K562 (cell line): ENCODE results near the gene GFAP. TPM values are rescaled to one million over a fixed set of nuclear protein-coding genes. Genes with fewer than 3 reads are reported as not detected.

ENCODE experiments used
- ATAC-seq: fragments of 200-7000 bp; cut with Tn5 transposase; 3 replicates; pipeline ENCODE4 v1.9.1; 2020; ENCODE audit warnings: moderate library complexity
- BruUV-seq: library from RNA; stranded (reverse); fragments of 400-500 nt; replicated peaks from 2 replicates; lab custom pipeline; 2021; lab: Mats Ljungman, UMichigan
- CTCF ChIA-PET: fragments of 300-600 bp; formaldehyde crosslinking; extraction: SDS; loops from one replicate; lab custom pipeline; 2021; ENCODE audit warnings: low intra/inter-chr PET ratio; lab: Yijun Ruan, JAX
- POLR2A ChIA-PET: fragments of 300-600, 350-650 bp; sonication (Branson Sonifier 250); formaldehyde crosslinking; extraction: SDS; loops from one replicate; lab custom pipeline; 2021; ENCODE audit warnings: antibody characterized with exemption, inconsistent platforms; lab: Yijun Ruan, JAX
- DNase-seq, 4 experiments: peaks; one replicate each; pipeline versions ENCODE4 v3.0.0 to v3.0.0-alpha.2; 2011 to 2018; ENCODE audit warnings: low spot score in 3 of 4, mixed read lengths in 3 of 4; ENCODE audit errors: extremely low read depth in 1 of 4
- FAIRE-seq: peaks from 2 replicates; lab custom pipeline; 2011; peaks lifted over from hg19 to GRCh38; lab: Jason Lieb, UNC
- H2AFZ ChIP-seq: 2 replicates; pipeline ENCODE4 v1.6.0; 2011; ENCODE audit warnings: low read depth, low read length, control low read depth, inconsistent platforms
- H3K27ac ChIP-seq: fragments of 200-600 bp; 3 replicates; pipeline ENCODE4 v1.8.0; 2011; ENCODE audit warnings: low read depth, mild to moderate bottlenecking, control low read depth, inconsistent platforms, low read length, moderate library complexity, mixed read lengths; ENCODE audit errors: extremely low read depth
- H3K27me3 ChIP-seq, 2 experiments: fragments of 300-600 bp in 1 of 2; 2 replicates in 1 of 2; 3 replicates in 1 of 2; pipeline versions ENCODE4 v1.6.0 to v1.8.0; 2011; ENCODE audit warnings: inconsistent platforms in 2 of 2, low read length in 2 of 2, mild to moderate bottlenecking in 1 of 2, mixed read lengths in 1 of 2, moderate library complexity in 1 of 2; ENCODE audit not compliant: control insufficient read depth in 2 of 2, insufficient read depth in 2 of 2
- H3K36me3 ChIP-seq: fragments of 300-600 bp; 3 replicates; pipeline ENCODE4 v1.8.0; 2011; ENCODE audit warnings: mild to moderate bottlenecking, low read length, inconsistent platforms; ENCODE audit not compliant: control insufficient read depth, insufficient read depth
- H3K4me1 ChIP-seq, 2 experiments: fragments of 200-600 bp in 1 of 2; replicated peaks in 1 of 2; 2 replicates in 1 of 2; 3 replicates in 1 of 2; pipeline versions ENCODE4 v1.5.1 to v1.8.0; 2011; ENCODE audit warnings: inconsistent platforms in 2 of 2, low read length in 2 of 2, mild to moderate bottlenecking in 1 of 2, mixed read lengths in 1 of 2, moderate library complexity in 1 of 2; ENCODE audit not compliant: control insufficient read depth in 2 of 2, insufficient read depth in 2 of 2
- H3K4me2 ChIP-seq: 2 replicates; pipeline ENCODE4 v1.6.1; 2011; ENCODE audit warnings: low read length, control low read depth, inconsistent platforms, mixed read lengths; ENCODE audit not compliant: insufficient read depth
- H3K4me3 ChIP-seq: fragments of 200-600 bp; sonication (generic), shearing (Covaris generic); 2 replicates; pipeline ENCODE4 v1.5.1; 2016; ENCODE audit warnings: control low read depth, inconsistent platforms
- H3K79me2 ChIP-seq: fragments of 200-600 bp; 3 replicates; pipeline ENCODE4 v1.8.0; 2011; ENCODE audit warnings: low read length, inconsistent platforms; ENCODE audit not compliant: control insufficient read depth, insufficient read depth
- H3K9ac ChIP-seq, 2 experiments: 2 replicates each; pipeline versions ENCODE4 v1.6.0 to v1.6.1; 2011; ENCODE audit warnings: low read depth in 2 of 2, low read length in 2 of 2, control low read depth in 1 of 2, inconsistent platforms in 1 of 2, mild to moderate bottlenecking in 1 of 2, mixed read lengths in 1 of 2; ENCODE audit not compliant: insufficient read depth in 1 of 2
- H3K9me1 ChIP-seq: one replicate; pipeline ENCODE4 v1.6.0; 2011; ENCODE audit warnings: inconsistent platforms, mild to moderate bottlenecking, low read length, moderate library complexity; ENCODE audit not compliant: control insufficient read depth, insufficient read depth
- H3K9me3 ChIP-seq: replicated peaks from 2 replicates; pipeline ENCODE4 v1.5.1; 2011; ENCODE audit warnings: low read depth, low read length, inconsistent platforms; ENCODE audit not compliant: control insufficient read depth, insufficient read depth
- H4K20me1 ChIP-seq: replicated peaks from 2 replicates; pipeline ENCODE4 v1.6.1; 2011; ENCODE audit warnings: low read length, inconsistent platforms, mixed read lengths; ENCODE audit not compliant: control insufficient read depth, insufficient read depth
- ATF7 ChIP-seq: fragments of 450-650 bp; IDR thresholded peaks from 2 replicates; pipeline ENCODE4 v1.7.1; 2014; ENCODE audit warnings: mild to moderate bottlenecking, moderate library complexity
- CEBPG ChIP-seq, 3 experiments: fragments of 200-800 bp in 1 of 3; sonication (Bioruptor generic) in 1 of 3; sonication (generic) in 1 of 3; formaldehyde crosslinking in 1 of 3; IDR thresholded peaks in 2 of 3; conservative IDR thresholded peaks in 1 of 3; 2 replicates each; pipeline versions ENCODE4 v1.6.1 to v1.8.0; 2016 to 2022; ENCODE audit warnings: missing compliant biosample characterization in 2 of 3, missing genetic modification characterization in 2 of 3, mild to moderate bottlenecking in 1 of 3, missing genetic modification reagents in 1 of 3
- XRCC4 ChIP-seq: IDR thresholded peaks from one replicate; pipeline ENCODE4 v1.6.1; 2011; ENCODE audit not compliant: insufficient read depth, insufficient read length; ENCODE audit errors: extremely low read depth
- ZNF384 ChIP-seq: IDR thresholded peaks from 2 replicates; pipeline ENCODE4 v1.6.1; 2012; ENCODE audit warnings: low read depth, low read length, improper control_type of control experiment
- WGBS: fragments of 100-300 bp; shearing (Covaris generic); methylation state at CpG from one replicate; pipeline ENCODE4 v1.1.6; 2016; ENCODE audit warnings: low coverage, mixed read lengths; ENCODE audit not compliant: insufficient coverage; ENCODE audit errors: missing lambda C conversion rate; 5-methylcytosine and 5-hydroxymethylcytosine counted together
- in situ Hi-C: fragments of 300-500 bp; cut with MboI; formaldehyde crosslinking; loops from 4 replicates; pipeline ENCODE4 v1.15.0; 2018; ENCODE audit warnings: inconsistent platforms, mixed read lengths
- intact Hi-C: fragments of 100-400 bp; cut with micrococcal nuclease; formaldehyde crosslinking; loops from 2 replicates; pipeline ENCODE4 v1.14.2; 2022
- polyA plus RNA-seq, 8 experiments: library from polyadenylated mRNA; depleted of rRNA in 4 of 8; stranded (reverse) in 5 of 8; unstranded in 3 of 8; fragments of >200 nt; fragmentation: Nextera tagmentation in 2 of 8; fragmentation: Illumina TruSeq in 1 of 8; extraction: Ambion mirVana in 2 of 8; extraction: Trizol in 1 of 8; gene quantifications; 2 replicates each; pipeline versions ENCODE4 v1.2.1 to v1.2.3, GENCODE V29; 2011 to 2014; ENCODE audit warnings: inconsistent platforms in 1 of 8, missing spikeins in 1 of 8
- total RNA-seq, 7 experiments: library from RNA; depleted of rRNA in 6 of 7; stranded (reverse); fragments of >200 nt in 6 of 7; fragmentation: Illumina TruSeq in 2 of 7; extraction: Trizol in 2 of 7; gene quantifications; 2 replicates each; pipeline versions ENCODE4 v1.2.1 to v1.2.3, GENCODE V29; 2011 to 2021; ENCODE audit warnings: low replicate concordance in 1 of 7
- TF ChIP-seq, protein P1 (sequence below): sonication (generic); formaldehyde crosslinking; IDR thresholded peaks from 2 replicates; pipeline ENCODE4 v1.8.1; 2023; ENCODE audit warnings: missing genetic modification reagents, mild to moderate bottlenecking, borderline replicate concordance
- TF ChIP-seq, protein P2 (sequence below): sonication (generic); formaldehyde crosslinking; IDR thresholded peaks from 2 replicates; pipeline ENCODE4 v1.8.1; 2023; ENCODE audit warnings: mild to moderate bottlenecking, missing genetic modification reagents

The GFAP gene
- total and polyA plus RNA-seq, 9 of the 15 experiments (the other 6 are each of a cell fraction or from before 2014, with no cell fraction given): 0.07 to 1.4 (median 0.60) TPM; not detected in 1

DNA sequence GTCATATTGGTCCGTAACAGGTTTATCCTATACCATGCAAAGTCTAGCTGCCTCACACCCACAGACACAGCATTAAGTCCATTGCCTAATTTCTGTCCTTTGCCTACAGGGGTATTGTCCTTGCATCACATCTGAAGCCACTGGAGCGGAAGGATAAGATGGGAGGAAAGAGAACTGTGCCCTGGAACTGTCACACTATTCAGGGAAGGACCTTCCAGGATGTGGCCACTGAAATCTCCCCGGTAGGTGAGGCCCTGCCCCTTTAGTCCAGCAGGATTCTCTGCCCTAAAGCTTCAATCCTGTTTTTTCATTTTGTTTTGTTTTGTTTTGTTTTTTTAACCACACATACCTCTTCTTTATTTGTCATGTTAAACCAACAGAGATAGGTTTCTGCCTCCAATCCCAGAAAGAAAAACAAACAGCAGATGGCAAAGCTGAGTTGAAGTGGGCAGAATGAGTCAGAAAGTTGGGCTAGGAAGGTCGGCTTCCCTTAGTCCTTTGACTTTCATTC lies 13.8 kb downstream of the GFAP start:
- Histone ChIP-seq H3K27me3 (no peaks in the 10 kb centered on the region), H4K20me1 (no peaks in the 10 kb centered on the region; the same call in 1 of the 2 replicates), H3K9ac (no peak overlapping the region), H3K4me3 (no peak overlapping the region), H3K9me3 (no peaks in the 10 kb centered on the region), H3K27ac (no peak overlapping the region), H3K36me3 (peaks cover 3% of the 10 kb centered on the region; the same call in 1 of the 3 replicates), H3K4me2 (no peak overlapping the region), H3K9me1 (peaks cover 4% of the 10 kb centered on the region), H3K4me1 (peaks cover 22 to 28% of the 10 kb centered on the region in 2 experiments), H2AFZ (no peak overlapping the region), H3K79me2 (peaks cover 29% of the 10 kb centered on the region)
- CTCF ChIA-PET: no interaction called here
- DNase-seq (no peak), FAIRE-seq (no peak), ATAC-seq (no peak)
- BruUV-seq: no TSS peak
- intact Hi-C loops: no loop called here
- WGBS: 52% methylated on average over 4 of the region's 4 CpGs
- no peak for TF ChIP-seq CEBPG (CRISPR knock-in tag; IDR thresholded peaks at IDR 0.05)
- peak in 1 of 2 experiments; percentile 3; a peak in 1 of 4 replicates for TF ChIP-seq CEBPG (tag; conservative IDR thresholded peaks at IDR 0.05 in 1 of 2, IDR thresholded peaks at IDR 0.05 in 1 of 2)
- no peak for TF ChIP-seq ZNF384
- POLR2A ChIA-PET: interaction anchor here (5.3 kb wide), 1 partner anchor 9 kb away, joined by 28 read pairs; no protein-coding TSS in a partner anchor
- in situ Hi-C loops: no loop called here

DNA sequence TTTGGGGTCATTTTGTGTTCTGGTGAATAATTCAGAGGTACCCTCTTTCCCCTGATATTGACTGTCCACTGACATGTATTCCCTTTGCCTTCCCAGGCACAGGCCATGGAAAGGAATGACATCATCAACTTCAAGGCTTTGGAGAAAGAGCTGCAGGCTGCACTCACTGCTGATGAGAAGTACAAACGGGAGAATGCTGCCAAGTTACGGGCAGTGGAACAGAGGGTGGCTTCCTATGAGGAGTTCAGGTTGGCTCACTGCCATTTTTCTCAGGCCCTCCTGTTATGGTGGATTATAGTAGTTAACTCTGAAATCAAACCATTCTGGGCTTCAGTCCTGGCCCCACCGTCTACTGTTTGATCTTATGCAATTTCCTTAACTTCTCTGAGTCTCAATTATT lies 14.4 kb downstream of the GFAP start:
- H4K20me1 ChIP-seq: no peaks in the 10 kb centered on the region; the same call in 1 of the 2 replicates
- H3K36me3 ChIP-seq: peaks cover 9% of the 10 kb centered on the region
- in situ Hi-C loops: no loop called here
- H3K4me2 ChIP-seq: no peak overlapping the region
- H3K4me1 ChIP-seq: peaks cover 17 to 23% of the 10 kb centered on the region in 2 experiments
- WGBS: 38% methylated on average over 3 of the region's 3 CpGs
- FAIRE-seq: no peak
- no peak overlapping the region for H2AFZ ChIP-seq
- POLR2A ChIA-PET: interaction anchor here (5.3 kb wide), 1 partner anchor 10 kb away, joined by 28 read pairs; no protein-coding TSS in a partner anchor
- ATAC-seq: no peak
- CTCF ChIA-PET: no interaction called here
- DNase-seq: no peak
- intact Hi-C loops: no loop called here
- no peaks in the 10 kb centered on the region for H3K9me1 ChIP-seq
- H3K9ac ChIP-seq: no peak overlapping the region
- no peak overlapping the region for H3K4me3 ChIP-seq
- BruUV-seq: no TSS peak
- H3K9me3 ChIP-seq: no peaks in the 10 kb centered on the region
- H3K27ac ChIP-seq: no peak overlapping the region
- H3K79me2 ChIP-seq: peaks cover 33% of the 10 kb centered on the region
- H3K27me3 ChIP-seq: no peaks in the 10 kb centered on the region
- TF ChIP-seq, protein P1, sequence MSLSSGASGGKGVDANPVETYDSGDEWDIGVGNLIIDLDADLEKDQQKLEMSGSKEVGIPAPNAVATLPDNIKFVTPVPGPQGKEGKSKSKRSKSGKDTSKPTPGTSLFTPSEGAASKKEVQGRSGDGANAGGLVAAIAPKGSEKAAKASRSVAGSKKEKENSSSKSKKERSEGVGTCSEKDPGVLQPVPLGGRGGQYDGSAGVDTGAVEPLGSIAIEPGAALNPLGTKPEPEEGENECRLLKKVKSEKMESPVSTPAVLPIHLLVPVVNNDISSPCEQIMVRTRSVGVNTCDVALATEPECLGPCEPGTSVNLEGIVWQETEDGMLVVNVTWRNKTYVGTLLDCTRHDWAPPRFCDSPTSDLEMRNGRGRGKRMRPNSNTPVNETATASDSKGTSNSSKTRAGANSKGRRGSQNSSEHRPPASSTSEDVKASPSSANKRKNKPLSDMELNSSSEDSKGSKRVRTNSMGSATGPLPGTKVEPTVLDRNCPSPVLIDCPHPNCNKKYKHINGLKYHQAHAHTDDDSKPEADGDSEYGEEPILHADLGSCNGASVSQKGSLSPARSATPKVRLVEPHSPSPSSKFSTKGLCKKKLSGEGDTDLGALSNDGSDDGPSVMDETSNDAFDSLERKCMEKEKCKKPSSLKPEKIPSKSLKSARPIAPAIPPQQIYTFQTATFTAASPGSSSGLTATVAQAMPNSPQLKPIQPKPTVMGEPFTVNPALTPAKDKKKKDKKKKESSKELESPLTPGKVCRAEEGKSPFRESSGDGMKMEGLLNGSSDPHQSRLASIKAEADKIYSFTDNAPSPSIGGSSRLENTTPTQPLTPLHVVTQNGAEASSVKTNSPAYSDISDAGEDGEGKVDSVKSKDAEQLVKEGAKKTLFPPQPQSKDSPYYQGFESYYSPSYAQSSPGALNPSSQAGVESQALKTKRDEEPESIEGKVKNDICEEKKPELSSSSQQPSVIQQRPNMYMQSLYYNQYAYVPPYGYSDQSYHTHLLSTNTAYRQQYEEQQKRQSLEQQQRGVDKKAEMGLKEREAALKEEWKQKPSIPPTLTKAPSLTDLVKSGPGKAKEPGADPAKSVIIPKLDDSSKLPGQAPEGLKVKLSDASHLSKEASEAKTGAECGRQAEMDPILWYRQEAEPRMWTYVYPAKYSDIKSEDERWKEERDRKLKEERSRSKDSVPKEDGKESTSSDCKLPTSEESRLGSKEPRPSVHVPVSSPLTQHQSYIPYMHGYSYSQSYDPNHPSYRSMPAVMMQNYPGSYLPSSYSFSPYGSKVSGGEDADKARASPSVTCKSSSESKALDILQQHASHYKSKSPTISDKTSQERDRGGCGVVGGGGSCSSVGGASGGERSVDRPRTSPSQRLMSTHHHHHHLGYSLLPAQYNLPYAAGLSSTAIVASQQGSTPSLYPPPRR: no peak
- TF ChIP-seq XRCC4 (no peak), ATF7 (peak; percentile 75)
- TF ChIP-seq, protein P2, sequence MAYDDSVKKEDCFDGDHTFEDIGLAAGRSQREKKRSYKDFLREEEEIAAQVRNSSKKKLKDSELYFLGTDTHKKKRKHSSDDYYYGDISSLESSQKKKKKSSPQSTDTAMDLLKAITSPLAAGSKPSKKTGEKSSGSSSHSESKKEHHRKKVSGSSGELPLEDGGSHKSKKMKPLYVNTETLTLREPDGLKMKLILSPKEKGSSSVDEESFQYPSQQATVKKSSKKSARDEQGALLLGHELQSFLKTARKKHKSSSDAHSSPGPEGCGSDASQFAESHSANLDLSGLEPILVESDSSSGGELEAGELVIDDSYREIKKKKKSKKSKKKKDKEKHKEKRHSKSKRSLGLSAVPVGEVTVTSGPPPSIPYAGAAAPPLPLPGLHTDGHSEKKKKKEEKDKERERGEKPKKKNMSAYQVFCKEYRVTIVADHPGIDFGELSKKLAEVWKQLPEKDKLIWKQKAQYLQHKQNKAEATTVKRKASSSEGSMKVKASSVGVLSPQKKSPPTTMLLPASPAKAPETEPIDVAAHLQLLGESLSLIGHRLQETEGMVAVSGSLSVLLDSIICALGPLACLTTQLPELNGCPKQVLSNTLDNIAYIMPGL (CRISPR knock-in tag): no peak
